Duodenal mucosa (tissue), 2 donors: Measurements from ENCODE around the gene CPN1.

Experiments used
- H3K27ac ChIP-seq: one replicate; pipeline ENCODE4 v1.7.0; 2013; ENCODE audit warnings: low read depth, low read length
- H3K27me3 ChIP-seq, 2 donors: one replicate each; pipeline ENCODE4 v1.7.0; 2013; ENCODE audit warnings: low read length in 2 of 2, control low read depth in 1 of 2; ENCODE audit not compliant: insufficient read depth in 2 of 2, control insufficient read depth in 1 of 2
- H3K36me3 ChIP-seq, 2 donors: one replicate each; pipeline ENCODE4 v1.7.0; 2013; ENCODE audit warnings: low read length in 2 of 2, control low read depth in 1 of 2; ENCODE audit not compliant: insufficient read depth in 2 of 2, control insufficient read depth in 1 of 2
- H3K4me1 ChIP-seq, 2 donors: one replicate each; pipeline ENCODE4 v1.7.0; 2013; ENCODE audit warnings: low read length in 2 of 2, control low read depth in 1 of 2; ENCODE audit not compliant: insufficient read depth in 2 of 2, control insufficient read depth in 1 of 2
- H3K4me3 ChIP-seq, 2 donors: one replicate each; pipeline ENCODE4 v1.7.0; 2013; ENCODE audit warnings: low read length in 2 of 2, low read depth in 1 of 2
- H3K9ac ChIP-seq, 2 donors: one replicate each; pipeline ENCODE4 v1.7.0; 2013; ENCODE audit warnings: low read length in 2 of 2, low read depth in 1 of 2
- H3K9me3 ChIP-seq, 2 donors: one replicate each; pipeline ENCODE4 v1.7.0; 2013; ENCODE audit warnings: low read length in 2 of 2, control low read depth in 1 of 2; ENCODE audit not compliant: control insufficient read depth in 1 of 2

The CPN1 gene

GRCh38 chr10:100053686-100054460 lies 27.8 kb downstream of the CPN1 start:
- Histone ChIP-seq H3K27ac (no peak overlapping the region), H3K9ac (no peak overlapping the region), H3K9me3 (no peaks in the 10 kb centered on the region), H3K4me3 (no peak overlapping the region), H3K27me3 (no peaks in the 10 kb centered on the region), H3K4me1 (no peaks in the 10 kb centered on the region), H3K36me3 (no peaks in the 10 kb centered on the region)

- H3K4me3 ChIP-seq = no peak overlapping the region
- no peak overlapping the region for H3K27ac ChIP-seq
- H3K9ac ChIP-seq = no peak overlapping the region
- H3K36me3 ChIP-seq = no peaks in the 10 kb centered on the region
- peaks cover 9 to 15% of the 10 kb centered on the region in 2 donors for H3K4me1 ChIP-seq
- no peaks in the 10 kb centered on the region for H3K9me3 ChIP-seq
- H3K27me3 ChIP-seq = no peaks in the 10 kb centered on the region
Measured at GRCh38 chr10:100046021-100046486, 35.6 kb downstream of the CPN1 start.

GRCh38 chr10:100045592-100045991 lies 36.1 kb downstream of the CPN1 start:
- Histone ChIP-seq H3K27ac (no peak overlapping the region), H3K9me3 (no peaks in the 10 kb centered on the region), H3K9ac (no peak overlapping the region), H3K36me3 (no peaks in the 10 kb centered on the region), H3K4me3 (no peak overlapping the region), H3K27me3 (no peaks in the 10 kb centered on the region), H3K4me1 (peaks cover 9 to 15% of the 10 kb centered on the region in 2 donors)

GRCh38 chr10:100043796-100044195 lies 37.9 kb downstream of the CPN1 start:
- peak overlapping the region in 1 of 2 donors; percentile 32 for H3K9ac ChIP-seq
- no peaks in the 10 kb centered on the region for H3K36me3 ChIP-seq
- H3K4me3 ChIP-seq = peak overlapping the region in 1 of 2 donors; percentile 3
- H3K27me3 ChIP-seq = no peaks in the 10 kb centered on the region
- no peak overlapping the region for H3K27ac ChIP-seq
- peaks cover 12 to 21% of the 10 kb centered on the region in 2 donors for H3K4me1 ChIP-seq
- H3K9me3 ChIP-seq = no peaks in the 10 kb centered on the region

- Histone ChIP-seq H3K9ac (no peak overlapping the region), H3K36me3 (no peaks in the 10 kb centered on the region), H3K27me3 (no peaks in the 10 kb centered on the region), H3K9me3 (no peaks in the 10 kb centered on the region), H3K4me3 (no peak overlapping the region), H3K27ac (no peak overlapping the region), H3K4me1 (peaks cover 16 to 24% of the 10 kb centered on the region in 2 donors)
Measured at GRCh38 chr10:100043344-100043743, 38.3 kb downstream of the CPN1 start.

GRCh38 chr10:100041306-100042002 lies 40.2 kb downstream of the CPN1 start:
- Histone ChIP-seq H3K27ac (no peak overlapping the region), H3K9ac (no peak overlapping the region)

GRCh38 chr10:100038561-100039071 lies 43.1 kb downstream of the CPN1 start:
- no peaks in the 10 kb centered on the region for H3K27me3 ChIP-seq
- H3K9ac ChIP-seq = no peak overlapping the region
- no peaks in the 10 kb centered on the region for H3K36me3 ChIP-seq
- H3K4me3 ChIP-seq = peak overlapping the region; percentile 13 to 38
- no peak overlapping the region for H3K27ac ChIP-seq
- peaks cover 17% of the 10 kb centered on the region in 2 donors for H3K4me1 ChIP-seq
- H3K9me3 ChIP-seq = no peaks in the 10 kb centered on the region

More at GRCh38 chr10:100041306-100042002, 40.2 kb downstream of the CPN1 start:
- H3K9me3 ChIP-seq = no peaks in the 10 kb centered on the region
- no peak overlapping the region for H3K4me3 ChIP-seq
- no peaks in the 10 kb centered on the region for H3K27me3 ChIP-seq
- H3K36me3 ChIP-seq = no peaks in the 10 kb centered on the region
- H3K4me1 ChIP-seq = peaks cover 22 to 31% of the 10 kb centered on the region in 2 donors

GRCh38 chr10:100037758-100038315 lies 43.8 kb downstream of the CPN1 start:
- Histone ChIP-seq H3K9ac (no peak overlapping the region), H3K4me1 (peaks cover 13 to 16% of the 10 kb centered on the region in 2 donors), H3K27me3 (no peaks in the 10 kb centered on the region), H3K9me3 (no peaks in the 10 kb centered on the region), H3K4me3 (peak overlapping the region in 1 of 2 donors; percentile 38), H3K36me3 (no peaks in the 10 kb centered on the region), H3K27ac (no peak overlapping the region)

GRCh38 chr10:100036850-100037249 lies 44.8 kb downstream of the CPN1 start:
- H3K27me3 ChIP-seq = no peaks in the 10 kb centered on the region
- no peak overlapping the region for H3K27ac ChIP-seq
- no peaks in the 10 kb centered on the region for H3K36me3 ChIP-seq
- no peak overlapping the region for H3K4me3 ChIP-seq
- H3K9me3 ChIP-seq = no peaks in the 10 kb centered on the region
- no peak overlapping the region for H3K9ac ChIP-seq
- peaks cover 13 to 16% of the 10 kb centered on the region in 2 donors for H3K4me1 ChIP-seq
